Hepatocyte (in vitro differentiated cells): ENCODE results near the gene ARFIP1. TPM values are rescaled to one million over a fixed set of nuclear protein-coding genes. Genes with fewer than 3 reads are reported as not detected.

Experiments used
- DNase-seq: peaks from one replicate; pipeline ENCODE4 v3.0.0-alpha.2; 2016; ENCODE audit warnings: low spot score
- H2AFZ ChIP-seq: fragments of 200-600 bp; sonication (generic); 2 replicates; pipeline ENCODE4 v1.6.0; 2016; ENCODE audit warnings: antibody characterized with exemption, mild to moderate bottlenecking
- H3K27ac ChIP-seq: fragments of 200-600 bp; sonication (generic); 2 replicates; pipeline ENCODE4 v1.5.1; 2016; ENCODE audit warnings: mild to moderate bottlenecking
- H3K27me3 ChIP-seq: fragments of 200-600 bp; sonication (generic); 2 replicates; pipeline ENCODE4 v1.6.1; 2016
- H3K36me3 ChIP-seq: fragments of 200-600 bp; sonication (generic); replicated peaks from 2 replicates; pipeline ENCODE4 v1.5.1; 2016; ENCODE audit warnings: low read depth; ENCODE audit not compliant: insufficient read depth
- H3K4me1 ChIP-seq: fragments of 200-600 bp; sonication (generic); 2 replicates; pipeline ENCODE4 v1.5.1; 2016; ENCODE audit warnings: mild to moderate bottlenecking, moderate library complexity; ENCODE audit not compliant: insufficient read depth
- H3K4me2 ChIP-seq: fragments of 200-600 bp; sonication (generic); 2 replicates; pipeline ENCODE4 v1.6.0; 2016
- H3K4me3 ChIP-seq: fragments of 200-600 bp; sonication (generic); 2 replicates; pipeline ENCODE4 v1.5.1; 2016; ENCODE audit warnings: mild to moderate bottlenecking
- H3K79me2 ChIP-seq: fragments of 200-600 bp; sonication (generic); 2 replicates; pipeline ENCODE4 v1.6.0; 2017; ENCODE audit warnings: mild to moderate bottlenecking
- H3K9me2 ChIP-seq: fragments of 200-600 bp; sonication (generic); replicated peaks from 2 replicates; pipeline ENCODE4 v1.6.0; 2017; ENCODE audit warnings: mild to moderate bottlenecking; ENCODE audit not compliant: insufficient read depth
- H3K9me3 ChIP-seq: fragments of 200-600 bp; sonication (generic); 2 replicates; pipeline ENCODE4 v1.5.1; 2016; ENCODE audit warnings: low read depth, mild to moderate bottlenecking
- H4K20me1 ChIP-seq: fragments of 200-600 bp; sonication (generic); 2 replicates; pipeline ENCODE4 v1.6.0; 2016; ENCODE audit warnings: mild to moderate bottlenecking; ENCODE audit not compliant: insufficient read depth, poor library complexity, severe bottlenecking
- CTCF ChIP-seq: fragments of 200-600 bp; sonication (generic); IDR thresholded peaks from 2 replicates; pipeline ENCODE4 v1.5.1; 2016; ENCODE audit warnings: antibody characterized with exemption, mild to moderate bottlenecking; ENCODE audit not compliant: poor library complexity
- EZH2 ChIP-seq: fragments of 200-600 bp; sonication (generic); IDR thresholded peaks from 2 replicates; pipeline ENCODE4 v1.6.1; 2016; ENCODE audit warnings: antibody characterized with exemption, mild to moderate bottlenecking, borderline replicate concordance
- EZH2phosphoT487 ChIP-seq: fragments of 200-600 bp; sonication (generic); IDR thresholded peaks from one replicate; pipeline ENCODE4 v1.6.1; 2018; ENCODE audit warnings: antibody characterized with exemption, mild to moderate bottlenecking, low read depth, moderate library complexity; ENCODE audit not compliant: unreplicated experiment, severe bottlenecking
- WGBS: methylation state at CpG from one replicate; pipeline ENCODE4 v1.1.6; 2016; ENCODE audit warnings: low lambda C conversion rate; ENCODE audit errors: missing lambda C conversion rate; 5-methylcytosine and 5-hydroxymethylcytosine counted together
- polyA plus RNA-seq: library from polyadenylated mRNA; unstranded; fragments of >200 nt; fragmentation: Nextera tagmentation; extraction: Ambion mirVana; gene quantifications from 2 replicates; pipeline ENCODE4 v1.2.1, GENCODE V29; 2016
- total RNA-seq: library from RNA; depleted of rRNA; stranded (reverse); fragments of >200 nt; gene quantifications from 2 replicates; pipeline ENCODE4 v1.2.3, GENCODE V29; 2014

The ARFIP1 gene
- total and polyA plus RNA-seq, 2 experiments from 2014 or later, result 21.7 to 39.1 TPM

DNA sequence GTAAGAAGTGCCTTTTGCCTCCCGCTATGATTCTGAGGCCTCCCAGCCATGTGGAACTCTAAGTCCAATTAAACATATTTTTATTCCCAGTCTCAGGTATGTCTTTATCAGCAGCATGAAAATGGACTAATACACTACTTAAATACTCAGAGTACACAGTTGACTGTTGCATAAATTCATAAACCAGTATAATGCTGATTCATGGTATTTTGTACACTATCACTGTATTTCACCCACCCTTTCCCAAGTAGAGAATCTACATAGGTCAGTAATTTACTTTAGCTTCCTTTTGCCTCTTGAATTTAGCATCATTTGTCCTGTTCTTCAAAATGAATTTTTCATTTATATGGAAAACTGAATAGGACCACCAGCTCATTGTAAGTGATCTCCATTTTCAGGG, 98.1 kb downstream of the ARFIP1 start:
- Histone ChIP-seq H3K36me3 (no peaks in the 10 kb centered on the region), H3K4me2 (no peak overlapping the region), H4K20me1 (no peaks in the 10 kb centered on the region), H3K9me2 (no peaks in the 10 kb centered on the region), H3K4me3 (no peak overlapping the region), H2AFZ (no peak overlapping the region), H3K79me2 (no peaks in the 10 kb centered on the region), H3K4me1 (no peaks in the 10 kb centered on the region), H3K27me3 (no peaks in the 10 kb centered on the region), H3K27ac (no peak overlapping the region), H3K9me3 (no peaks in the 10 kb centered on the region)
- WGBS, result 100% methylated on average over 1 of the region's 1 CpG
- DNase-seq, result no peak
- TF ChIP-seq EZH2phosphoT487, result no peak
- TF ChIP-seq CTCF, result no peak
- TF ChIP-seq EZH2, result no peak

DNA sequence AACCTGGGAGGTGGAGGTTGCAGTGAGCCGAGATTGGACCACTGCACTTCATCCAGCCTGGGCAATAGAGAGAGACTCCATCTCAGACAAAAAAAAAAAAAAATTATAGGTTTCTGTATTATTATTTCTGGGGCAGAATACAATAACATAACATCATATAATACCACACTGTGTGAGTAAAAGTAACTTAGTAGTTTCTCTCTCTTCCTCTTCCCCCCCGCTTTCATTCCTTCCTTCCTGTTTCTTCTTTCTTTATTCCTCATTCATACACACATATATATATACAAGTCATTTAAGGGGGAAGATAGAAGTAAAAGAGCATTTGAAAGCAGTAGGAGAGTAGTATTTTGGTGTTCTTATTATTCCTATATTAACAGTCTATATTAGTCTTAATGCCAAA, 100.5 kb downstream of the ARFIP1 start:
- Histone ChIP-seq H3K4me1 (no peaks in the 10 kb centered on the region), H2AFZ (no peak overlapping the region), H3K9me3 (no peaks in the 10 kb centered on the region), H4K20me1 (no peaks in the 10 kb centered on the region), H3K9me2 (no peaks in the 10 kb centered on the region), H3K27me3 (no peaks in the 10 kb centered on the region), H3K79me2 (no peaks in the 10 kb centered on the region), H3K27ac (no peak overlapping the region), H3K4me2 (no peak overlapping the region), H3K36me3 (no peaks in the 10 kb centered on the region), H3K4me3 (no peak overlapping the region)
- no peak for DNase-seq
- WGBS, result 100% methylated on average over 2 of the region's 2 CpGs
- TF ChIP-seq CTCF (no peak), EZH2phosphoT487 (no peak)

GRCh38 chr4:152881974-152882373, 102.2 kb downstream of the ARFIP1 start:
- Histone ChIP-seq H2AFZ (no peak overlapping the region), H3K9me3 (no peaks in the 10 kb centered on the region)
- WGBS, result 97% methylated on average over 1 of the region's 1 CpG

More at GRCh38 chr4:152881974-152882373, 102.2 kb downstream of the ARFIP1 start:
- H3K79me2 ChIP-seq, result no peaks in the 10 kb centered on the region
- H3K36me3 ChIP-seq, result no peaks in the 10 kb centered on the region
- H3K27ac ChIP-seq, result no peak overlapping the region
- no peaks in the 10 kb centered on the region for H3K9me2 ChIP-seq
- no peaks in the 10 kb centered on the region for H3K4me1 ChIP-seq
- no peak for TF ChIP-seq EZH2phosphoT487
- TF ChIP-seq EZH2, result no peak
- no peak for TF ChIP-seq CTCF
- H3K27me3 ChIP-seq, result no peaks in the 10 kb centered on the region
- no peaks in the 10 kb centered on the region for H4K20me1 ChIP-seq
- H3K4me2 ChIP-seq, result no peak overlapping the region
- no peak overlapping the region for H3K4me3 ChIP-seq
- no peak for DNase-seq
